ENCODE data around the gene DPH2.

Gene DPH2

GRCh38 chr1:43935711-43936427, 33.9 kb upstream of the DPH2 start:
- peak overlapping the region; percentile 54 for H3K4me3 ChIP-seq (ENCODE audit: low read length)
- DNase-seq (ENCODE audit: low read depth) = peak; percentile 94
- TF ChIP-seq CTCF (IDR thresholded peaks at IDR 0.05; ENCODE audit: insufficient read depth, low read depth, low read length, missing control alignments) = no peak

- no peak for TF ChIP-seq CTCF (IDR thresholded peaks at IDR 0.05; ENCODE audit: insufficient read depth, low read depth, low read length, missing control alignments)
- DNase-seq (ENCODE audit: low read depth) = peak; percentile 17
- peak overlapping the region; percentile 37 for H3K4me3 ChIP-seq (ENCODE audit: low read length)
These were observed 33.2 kb upstream of the DPH2 start for GRCh38 chr1:43936431-43937151.

GRCh38 chr1:43937179-43937865, 32.5 kb upstream of the DPH2 start:
- peak overlapping the region; percentile 37 for H3K4me3 ChIP-seq (ENCODE audit: low read length)
- no peak for TF ChIP-seq CTCF (IDR thresholded peaks at IDR 0.05; ENCODE audit: insufficient read depth, low read depth, low read length, missing control alignments)
- DNase-seq (ENCODE audit: low read depth) = peak; percentile 86

- no peak overlapping the region for H3K4me3 ChIP-seq (ENCODE audit: low read length)
- no peak for TF ChIP-seq CTCF (IDR thresholded peaks at IDR 0.05; ENCODE audit: insufficient read depth, low read depth, low read length, missing control alignments)
- no peak for DNase-seq (ENCODE audit: low read depth)
These were observed 31.4 kb upstream of the DPH2 start for GRCh38 chr1:43938383-43938782.

- no peak overlapping the region for H3K4me3 ChIP-seq (ENCODE audit: low read length)
- TF ChIP-seq CTCF (IDR thresholded peaks at IDR 0.05; ENCODE audit: insufficient read depth, low read depth, low read length, missing control alignments) = no peak
- no peak for DNase-seq (ENCODE audit: low read depth)
These were observed 30.8 kb upstream of the DPH2 start for GRCh38 chr1:43938892-43939587.

- TF ChIP-seq CTCF (IDR thresholded peaks at IDR 0.05; ENCODE audit: insufficient read depth, low read depth, low read length, missing control alignments) = no peak
- no peak overlapping the region for H3K4me3 ChIP-seq (ENCODE audit: low read length)
- DNase-seq (ENCODE audit: low read depth) = no peak
These were observed 27.4 kb upstream of the DPH2 start for GRCh38 chr1:43942411-43942810.

Measured in epithelial cell of esophagus (primary cell).